HG02763 (cell line): ENCODE data around the gene PBX1.
"Not testable (repeated sequence)": the region's sequence is repeated elsewhere in the genome, so short reads cannot be mapped to it uniquely, and the experiment has no call there.

Experiments used
- ATAC-seq: cut with Tn5 transposase; IDR thresholded peaks from one replicate; pipeline ENCODE4 v1.9.1; 2021; ENCODE audit warnings: mild to moderate bottlenecking, moderate library complexity; ENCODE audit not compliant: unreplicated experiment

PBX1 gene

GRCh38 chr1:164638492-164639202 lies 79.7 kb downstream of the PBX1 start:
- ATAC-seq, result no peak

DNA sequence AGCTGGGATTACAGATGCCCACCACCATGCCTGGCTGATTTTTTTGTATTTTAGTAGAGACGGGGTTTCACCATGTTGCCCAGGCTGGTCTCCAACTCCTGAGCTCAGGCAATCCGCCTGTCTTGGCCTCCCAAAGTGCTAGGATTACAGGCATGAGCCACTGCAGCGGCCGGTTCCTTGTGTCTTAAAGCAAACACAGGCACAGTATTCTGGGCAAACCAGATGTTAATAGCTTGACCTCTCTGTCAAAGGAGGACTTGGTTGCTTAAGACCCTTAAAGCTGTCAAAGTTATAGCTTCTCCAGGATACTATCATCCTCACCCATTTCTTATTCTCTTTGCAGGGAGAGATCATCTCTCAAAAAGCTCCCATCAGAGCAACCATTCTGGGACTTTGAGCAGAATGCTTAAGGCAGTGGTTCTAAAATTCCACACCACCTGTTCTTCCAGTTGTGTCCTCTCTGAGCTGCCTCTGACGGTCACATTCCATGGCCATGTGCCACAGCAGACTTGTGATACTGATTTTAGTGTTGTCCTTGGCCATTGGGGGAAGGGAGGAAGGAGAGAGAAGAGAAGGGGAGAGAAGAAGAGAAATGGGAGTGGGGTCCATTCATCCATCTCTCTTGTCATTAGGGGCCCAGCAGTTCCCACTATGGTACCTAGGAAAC lies 81.8 kb downstream of the PBX1 start:
- no peak for ATAC-seq

GRCh38 chr1:164641353-164641730 lies 82.4 kb downstream of the PBX1 start:
- no peak for ATAC-seq

DNA sequence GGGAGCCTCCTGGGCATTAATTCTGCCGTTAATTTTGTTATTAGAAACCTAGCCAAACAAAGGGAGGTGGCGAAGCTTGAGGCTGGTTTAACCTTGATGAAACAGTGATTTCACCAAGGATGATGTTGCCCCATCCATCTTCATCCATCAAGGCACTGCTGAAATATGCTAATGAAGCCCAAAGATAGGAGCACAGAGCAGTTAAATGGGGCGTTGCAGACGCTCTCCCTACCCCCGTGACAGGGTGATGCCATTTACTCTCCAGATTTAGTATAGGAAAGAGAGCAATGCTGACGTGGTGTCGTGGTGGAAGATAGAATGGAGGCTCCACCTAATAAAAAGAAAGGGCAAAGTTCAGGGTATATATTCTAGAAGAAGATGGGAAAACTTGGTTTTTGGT lies 84.0 kb downstream of the PBX1 start:
- ATAC-seq, result no peak

GRCh38 chr1:164644268-164644667 lies 85.3 kb downstream of the PBX1 start:
- ATAC-seq, result no peak

- ATAC-seq, result no peak
These were observed 86.0 kb downstream of the PBX1 start for GRCh38 chr1:164644774-164645644.

DNA sequence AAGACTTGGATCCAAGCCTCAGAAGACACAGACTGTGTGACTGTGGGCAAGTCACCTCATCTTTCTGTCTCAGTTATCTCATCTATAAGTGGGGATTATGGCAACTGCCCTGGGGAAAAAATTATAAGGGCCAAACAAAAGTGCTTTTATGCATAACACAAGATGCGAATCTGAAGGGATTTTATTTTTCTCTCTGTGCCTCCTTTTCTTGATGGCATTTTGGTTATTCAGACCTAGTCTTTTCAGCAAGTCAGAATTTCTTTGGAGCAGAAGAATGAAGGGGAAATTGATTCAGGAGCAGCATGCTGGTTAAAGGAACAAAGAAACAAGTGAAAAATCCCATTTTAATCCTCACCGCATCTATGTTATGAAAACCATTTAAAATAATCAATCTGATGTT lies 86.9 kb downstream of the PBX1 start:
- no peak for ATAC-seq

DNA sequence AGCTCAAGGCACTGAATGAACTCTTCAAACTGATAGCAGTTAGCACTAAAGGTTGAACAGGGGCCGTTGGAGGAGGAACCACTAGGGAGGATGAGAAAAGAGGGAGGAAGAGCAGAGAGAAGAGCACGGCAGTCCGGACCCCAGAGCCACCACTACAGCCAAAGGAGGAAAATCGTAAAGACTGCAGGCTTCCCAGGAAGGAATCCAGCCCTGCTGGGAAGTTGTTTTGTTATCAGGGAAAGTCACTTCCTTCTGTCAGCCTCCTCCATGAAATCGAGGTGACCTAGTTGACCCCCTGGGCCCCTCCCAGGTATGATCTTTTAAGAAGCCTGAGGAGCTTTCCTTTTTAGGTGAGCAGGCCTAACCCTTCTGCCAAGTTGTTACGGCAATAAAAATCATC lies 88.2 kb downstream of the PBX1 start:
- no peak for ATAC-seq

GRCh38 chr1:164648636-164649035 lies 89.7 kb downstream of the PBX1 start:
- ATAC-seq, result no peak

- no peak for ATAC-seq
These were observed 90.2 kb downstream of the PBX1 start for GRCh38 chr1:164649146-164649545.

DNA sequence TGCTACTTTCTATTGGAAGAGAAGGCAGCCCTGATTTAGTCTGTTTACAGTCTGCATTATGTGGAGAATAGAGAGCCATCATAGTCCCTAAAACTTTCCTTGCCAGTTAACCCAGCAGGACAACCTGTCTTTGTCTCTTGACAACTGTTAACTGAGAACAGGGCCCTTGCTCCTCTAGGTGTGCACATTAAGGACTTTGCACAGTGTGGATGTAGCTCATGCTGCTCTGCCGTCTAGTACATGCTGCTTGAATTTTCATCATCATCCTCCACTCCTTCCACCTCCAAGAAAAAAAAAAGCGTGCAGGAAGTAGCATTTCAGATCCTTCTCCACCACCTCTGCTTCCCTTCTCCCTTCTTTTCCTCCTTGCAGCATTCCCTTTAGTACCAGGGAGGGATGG lies 91.5 kb downstream of the PBX1 start:
- no peak for ATAC-seq

- no peak for ATAC-seq
These were observed 92.5 kb downstream of the PBX1 start for GRCh38 chr1:164651351-164651951.

- ATAC-seq, result not testable (repeated sequence)
These were observed 94.0 kb downstream of the PBX1 start for GRCh38 chr1:164652969-164653368.

GRCh38 chr1:164653705-164654104 lies 94.7 kb downstream of the PBX1 start:
- ATAC-seq, result no peak

DNA sequence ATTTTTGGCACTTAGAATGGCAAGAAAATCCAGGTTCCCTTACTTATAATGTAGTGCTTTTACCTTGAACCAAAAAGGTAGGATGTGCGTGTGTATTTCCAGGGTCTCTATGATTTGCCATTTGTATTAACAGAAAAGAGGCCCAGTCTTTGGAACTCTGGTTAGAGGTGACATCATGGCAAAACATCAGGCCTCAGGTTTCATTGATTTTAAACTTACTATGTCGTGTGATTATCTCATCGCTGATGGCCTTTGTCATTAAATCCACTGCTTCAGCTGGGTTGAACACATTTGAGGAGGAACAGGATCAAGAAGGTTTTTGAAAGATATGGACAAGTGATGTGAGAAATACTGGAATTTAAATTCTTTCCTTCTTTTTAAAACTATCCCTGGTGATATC lies 95.2 kb downstream of the PBX1 start:
- no peak for ATAC-seq

DNA sequence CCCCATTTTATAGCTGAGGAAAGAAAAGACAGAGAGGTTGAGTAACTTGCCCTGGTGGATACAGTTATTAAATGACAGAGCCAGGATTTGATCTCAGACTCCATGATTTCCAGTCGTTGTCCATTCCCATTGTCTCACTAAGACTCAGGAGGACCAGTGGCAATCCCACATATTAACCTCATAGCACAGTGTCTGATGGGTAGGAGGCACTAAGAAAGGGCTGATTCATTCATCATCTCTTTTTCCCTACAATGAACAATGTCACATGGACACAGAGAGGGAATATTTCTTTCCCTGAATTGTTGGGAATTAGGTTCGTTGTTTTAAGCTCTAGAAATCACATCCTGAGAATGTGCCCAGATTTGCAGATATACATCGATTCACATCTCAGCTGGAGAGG lies 99.9 kb downstream of the PBX1 start:
- ATAC-seq, result no peak

- no peak for ATAC-seq
These were observed 100.8 kb downstream of the PBX1 start for GRCh38 chr1:164659621-164660411.

DNA sequence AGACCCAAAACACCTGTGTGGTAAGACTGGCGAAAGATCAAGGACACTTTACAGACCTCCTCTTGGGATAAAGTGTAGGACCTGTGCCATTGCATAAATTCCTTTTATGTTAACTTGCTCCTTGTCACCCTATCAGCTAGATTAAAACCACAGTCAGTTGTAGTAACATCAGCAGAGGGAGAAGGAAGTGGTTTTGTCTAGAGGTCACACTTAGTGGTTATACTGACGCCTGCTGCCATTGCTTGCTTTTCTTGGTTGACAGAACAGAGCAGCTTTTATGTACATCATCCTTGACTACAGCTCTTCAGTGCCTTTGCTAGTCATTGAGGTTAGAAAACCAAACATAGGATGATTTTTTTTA lies 101.4 kb downstream of the PBX1 start:
- peak; percentile 65 for ATAC-seq

- ATAC-seq, result no peak
These were observed 101.8 kb downstream of the PBX1 start for GRCh38 chr1:164660775-164661174.

DNA sequence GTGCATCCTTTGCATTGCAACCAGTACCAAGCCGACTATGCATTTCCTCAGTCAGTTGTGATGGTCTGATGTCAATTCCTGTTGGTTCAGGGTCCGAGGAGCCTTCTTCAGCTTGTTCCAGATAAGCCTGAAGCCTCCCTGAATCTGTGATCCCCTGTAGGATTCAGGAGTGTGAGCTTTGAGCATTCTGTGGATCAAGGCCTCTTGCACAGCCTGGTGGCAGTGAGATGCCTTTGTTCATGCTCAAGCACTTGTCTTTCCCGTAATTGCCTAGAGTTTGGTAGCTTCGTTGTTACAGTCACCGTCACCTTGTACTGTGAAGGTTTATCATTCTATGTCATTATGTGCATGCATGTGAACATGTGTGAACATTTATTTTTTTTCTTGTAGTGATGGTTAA lies 103.5 kb downstream of the PBX1 start:
- ATAC-seq, result no peak

- ATAC-seq, result no peak
These were observed 104.0 kb downstream of the PBX1 start for GRCh38 chr1:164662955-164663354.
